Measurements from ENCODE around the gene COLQ.
"Not testable (repeated sequence)": the region's sequence is repeated elsewhere in the genome, so short reads cannot be mapped to it uniquely, and the experiment has no call there.

Gene COLQ

GRCh38 chr3:15484551-15484950, 37.0 kb downstream of the COLQ start:
- H3K23ac ChIP-seq (ENCODE audit: low read depth, low read length, poor library complexity); H3K79me1 ChIP-seq (ENCODE audit: low read depth, low read length); H2AFZ ChIP-seq (ENCODE audit: low read length); H3K18ac ChIP-seq (ENCODE audit: low read length); H3K36me3 ChIP-seq (replicated peaks in 1 of 2; ENCODE audit: control insufficient read depth in 2 of 2, insufficient read depth in 2 of 2, low read length in 2 of 2); H4K91ac ChIP-seq (ENCODE audit: low read depth, low read length, poor library complexity); H3K4me2 ChIP-seq (ENCODE audit: insufficient read depth, low read length, poor library complexity, severe bottlenecking); H3K14ac ChIP-seq (ENCODE audit: low read length); H2BK5ac ChIP-seq (ENCODE audit: low read length); H4K8ac ChIP-seq (ENCODE audit: low read depth, low read length); H2BK15ac ChIP-seq (ENCODE audit: low read length); DNase-seq (ENCODE audit: low spot score); H2BK12ac ChIP-seq (ENCODE audit: low read length); H3K4me3 ChIP-seq (ENCODE audit: low read length in 2 of 2); H3K27ac ChIP-seq (replicated peaks; ENCODE audit: low read length); H3K4me1 ChIP-seq (ENCODE audit: control insufficient read depth in 2 of 2, insufficient read depth in 1 of 2, low read depth in 1 of 2, low read length in 2 of 2); H3K9me3 ChIP-seq (replicated peaks in 1 of 2; ENCODE audit: control insufficient read depth in 2 of 2, insufficient read depth in 1 of 2, low read depth in 1 of 2, low read length in 2 of 2); H3K9ac ChIP-seq (ENCODE audit: low read depth, low read length, poor library complexity); H2BK120ac ChIP-seq (ENCODE audit: low read depth, low read length); H3K4ac ChIP-seq (ENCODE audit: low read length); H2AK5ac ChIP-seq (ENCODE audit: low read depth, low read length); H3K27me3 ChIP-seq (ENCODE audit: control insufficient read depth in 3 of 3, insufficient read depth in 3 of 3, low read depth in 1 of 3, low read length in 3 of 3): not testable (repeated sequence)
- WGBS, 2 donors (ENCODE audit: extremely low coverage in 2 of 2, insufficient read length in 2 of 2, insufficient replicate concordance in 1 of 2), result no CpG with 5 or more reads among the region's 6 CpGs

GRCh38 chr3:15479400-15480224, 41.9 kb downstream of the COLQ start:
- no peaks in the 10 kb centered on the region for H3K27me3 ChIP-seq (ENCODE audit: control insufficient read depth in 3 of 3, insufficient read depth in 3 of 3, low read depth in 1 of 3, low read length in 3 of 3)
- no peak overlapping the region for H2BK12ac ChIP-seq (ENCODE audit: low read length)
- no peak overlapping the region for H2BK5ac ChIP-seq (ENCODE audit: low read length)
- no peak overlapping the region for H3K4me2 ChIP-seq (ENCODE audit: insufficient read depth, low read length, poor library complexity, severe bottlenecking)
- H4K91ac ChIP-seq (ENCODE audit: low read depth, low read length, poor library complexity), result no peak overlapping the region
- no peak overlapping the region for H3K27ac ChIP-seq (replicated peaks; ENCODE audit: low read length)
- no peak overlapping the region for H2AK5ac ChIP-seq (ENCODE audit: low read depth, low read length)
- H3K14ac ChIP-seq (ENCODE audit: low read length), result no peak overlapping the region
- H3K18ac ChIP-seq (ENCODE audit: low read length), result no peak overlapping the region
- no peak overlapping the region for H3K4me3 ChIP-seq (ENCODE audit: low read length in 2 of 2)
- H3K9me3 ChIP-seq (replicated peaks in 1 of 2; ENCODE audit: control insufficient read depth in 2 of 2, insufficient read depth in 1 of 2, low read depth in 1 of 2, low read length in 2 of 2), result no peaks in the 10 kb centered on the region
- no peaks in the 10 kb centered on the region for H3K36me3 ChIP-seq (replicated peaks in 1 of 2; ENCODE audit: control insufficient read depth in 2 of 2, insufficient read depth in 2 of 2, low read length in 2 of 2)
- no peak overlapping the region for H2AFZ ChIP-seq (ENCODE audit: low read length)
- no peak overlapping the region for H3K4ac ChIP-seq (ENCODE audit: low read length)
- H3K4me1 ChIP-seq (ENCODE audit: control insufficient read depth in 2 of 2, insufficient read depth in 1 of 2, low read depth in 1 of 2, low read length in 2 of 2), result peaks cover 0 to 6% of the 10 kb centered on the region in 2 donors
- no peak overlapping the region for H3K9ac ChIP-seq (ENCODE audit: low read depth, low read length, poor library complexity)
- H2BK120ac ChIP-seq (ENCODE audit: low read depth, low read length), result no peak overlapping the region
- H2BK15ac ChIP-seq (ENCODE audit: low read length), result no peak overlapping the region
- H4K8ac ChIP-seq (ENCODE audit: low read depth, low read length), result no peak overlapping the region
- H3K79me1 ChIP-seq (ENCODE audit: low read depth, low read length), result no peaks in the 10 kb centered on the region
- DNase-seq (ENCODE audit: low spot score), result no peak
- H3K23ac ChIP-seq (ENCODE audit: low read depth, low read length, poor library complexity), result no peak overlapping the region

GRCh38 chr3:15478640-15478979, 42.9 kb downstream of the COLQ start:
- H2BK12ac ChIP-seq (ENCODE audit: low read length), result no peak overlapping the region
- H3K36me3 ChIP-seq (replicated peaks in 1 of 2; ENCODE audit: control insufficient read depth in 2 of 2, insufficient read depth in 2 of 2, low read length in 2 of 2), result no peaks in the 10 kb centered on the region
- H3K79me1 ChIP-seq (ENCODE audit: low read depth, low read length), result no peaks in the 10 kb centered on the region
- H3K14ac ChIP-seq (ENCODE audit: low read length), result no peak overlapping the region
- no peak overlapping the region for H3K18ac ChIP-seq (ENCODE audit: low read length)
- no CpG with 5 or more reads among the region's 5 CpGs for WGBS, 2 donors (ENCODE audit: extremely low coverage in 2 of 2, insufficient read length in 2 of 2, insufficient replicate concordance in 1 of 2)
- H2BK5ac ChIP-seq (ENCODE audit: low read length), result no peak overlapping the region
- no peak overlapping the region for H2BK120ac ChIP-seq (ENCODE audit: low read depth, low read length)
- no peak overlapping the region for H2BK15ac ChIP-seq (ENCODE audit: low read length)
- H3K4me1 ChIP-seq (ENCODE audit: control insufficient read depth in 2 of 2, insufficient read depth in 1 of 2, low read depth in 1 of 2, low read length in 2 of 2), result peaks cover 0 to 6% of the 10 kb centered on the region in 2 donors
- H4K8ac ChIP-seq (ENCODE audit: low read depth, low read length), result no peak overlapping the region
- no peaks in the 10 kb centered on the region for H3K9me3 ChIP-seq (replicated peaks in 1 of 2; ENCODE audit: control insufficient read depth in 2 of 2, insufficient read depth in 1 of 2, low read depth in 1 of 2, low read length in 2 of 2)
- no peak for DNase-seq (ENCODE audit: low spot score)
- no peak overlapping the region for H2AK5ac ChIP-seq (ENCODE audit: low read depth, low read length)
- H3K23ac ChIP-seq (ENCODE audit: low read depth, low read length, poor library complexity), result peak overlapping the region; percentile 6
- H3K27ac ChIP-seq (replicated peaks; ENCODE audit: low read length), result no peak overlapping the region
- no peak overlapping the region for H3K4ac ChIP-seq (ENCODE audit: low read length)
- no peak overlapping the region for H3K9ac ChIP-seq (ENCODE audit: low read depth, low read length, poor library complexity)
- H3K4me2 ChIP-seq (ENCODE audit: insufficient read depth, low read length, poor library complexity, severe bottlenecking), result no peak overlapping the region
- H2AFZ ChIP-seq (ENCODE audit: low read length), result no peak overlapping the region
- H3K4me3 ChIP-seq (ENCODE audit: low read length in 2 of 2), result peak overlapping the region in 1 of 2 donors; percentile 7
- H4K91ac ChIP-seq (ENCODE audit: low read depth, low read length, poor library complexity), result peak overlapping the region; percentile 59
- H3K27me3 ChIP-seq (ENCODE audit: control insufficient read depth in 3 of 3, insufficient read depth in 3 of 3, low read depth in 1 of 3, low read length in 3 of 3), result no peaks in the 10 kb centered on the region

- Histone ChIP-seq H3K18ac (ENCODE audit: low read length) (no peak overlapping the region), H2BK12ac (ENCODE audit: low read length) (no peak overlapping the region), H3K14ac (ENCODE audit: low read length) (no peak overlapping the region), H3K4me3 (ENCODE audit: low read length in 2 of 2) (no peak overlapping the region), H3K9me3 (replicated peaks in 1 of 2; ENCODE audit: control insufficient read depth in 2 of 2, insufficient read depth in 1 of 2, low read depth in 1 of 2, low read length in 2 of 2) (no peaks in the 10 kb centered on the region), H3K4me1 (ENCODE audit: control insufficient read depth in 2 of 2, insufficient read depth in 1 of 2, low read depth in 1 of 2, low read length in 2 of 2) (peaks cover 0 to 6% of the 10 kb centered on the region in 2 donors), H3K4me2 (ENCODE audit: insufficient read depth, low read length, poor library complexity, severe bottlenecking) (no peak overlapping the region), H4K91ac (ENCODE audit: low read depth, low read length, poor library complexity) (no peak overlapping the region), H3K9ac (ENCODE audit: low read depth, low read length, poor library complexity) (no peak overlapping the region), H3K27me3 (ENCODE audit: control insufficient read depth in 3 of 3, insufficient read depth in 3 of 3, low read depth in 1 of 3, low read length in 3 of 3) (no peaks in the 10 kb centered on the region), H3K36me3 (replicated peaks in 1 of 2; ENCODE audit: control insufficient read depth in 2 of 2, insufficient read depth in 2 of 2, low read length in 2 of 2) (no peaks in the 10 kb centered on the region), H2BK120ac (ENCODE audit: low read depth, low read length) (no peak overlapping the region), H3K27ac (replicated peaks; ENCODE audit: low read length) (no peak overlapping the region), H4K8ac (ENCODE audit: low read depth, low read length) (no peak overlapping the region), H2BK5ac (ENCODE audit: low read length) (no peak overlapping the region), H2AK5ac (ENCODE audit: low read depth, low read length) (no peak overlapping the region), H2AFZ (ENCODE audit: low read length) (no peak overlapping the region), H3K79me1 (ENCODE audit: low read depth, low read length) (no peaks in the 10 kb centered on the region), H3K4ac (ENCODE audit: low read length) (no peak overlapping the region), H3K23ac (ENCODE audit: low read depth, low read length, poor library complexity) (no peak overlapping the region), H2BK15ac (ENCODE audit: low read length) (no peak overlapping the region)
- no CpG with 5 or more reads among the region's 6 CpGs for WGBS, 2 donors (ENCODE audit: extremely low coverage in 2 of 2, insufficient read length in 2 of 2, insufficient replicate concordance in 1 of 2)
- no peak for DNase-seq (ENCODE audit: low spot score)
These were observed 43.4 kb downstream of the COLQ start for GRCh38 chr3:15477951-15478639.
